OCI-LY7 (cell line): ENCODE measurements around the gene PPP1R37. TPM values are rescaled to one million over a fixed set of nuclear protein-coding genes. Genes with fewer than 3 reads are reported as not detected.

Experiments
- BruUV-seq: library from RNA; stranded (reverse); fragments of 400-500 nt; replicated peaks from 2 replicates; lab custom pipeline; 2021; lab: Mats Ljungman, UMichigan
- CTCF ChIA-PET: fragments of 300-600 bp; sonication (Branson Sonifier 250); formaldehyde crosslinking; loops from one replicate; lab custom pipeline; 2022; ENCODE audit warnings: antibody characterized with exemption; ENCODE audit not compliant: unreplicated experiment; lab: Charles Lee
- POLR2A ChIA-PET: fragments of 300-600 bp; sonication (Branson Sonifier 250); formaldehyde crosslinking; loops from one replicate; lab custom pipeline; 2022; ENCODE audit warnings: antibody characterized with exemption; lab: Charles Lee
- DNase-seq: peaks from one replicate; pipeline ENCODE4 v3.0.0-alpha.2; 2015; ENCODE audit warnings: low spot score
- H2AFZ ChIP-seq: fragments of 200-600 bp; sonication (generic), shearing (Covaris generic); 2 replicates; pipeline ENCODE4 v1.6.1; 2014; ENCODE audit warnings: mild to moderate bottlenecking, antibody characterized with exemption, low read length, moderate library complexity
- H3K27ac ChIP-seq: fragments of 200-600 bp; sonication (generic); 2 replicates; pipeline ENCODE4 v1.5.1; 2014; ENCODE audit warnings: mixed run types, low read depth, mild to moderate bottlenecking, moderate library complexity, low read length, inconsistent platforms; ENCODE audit not compliant: poor library complexity, severe bottlenecking
- H3K36me3 ChIP-seq: fragments of 200-600 bp; sonication (generic); 2 replicates; pipeline ENCODE4 v1.6.1; 2014; ENCODE audit warnings: mild to moderate bottlenecking, antibody characterized with exemption, low read length, moderate library complexity, mixed read lengths; ENCODE audit not compliant: insufficient read depth
- H3K4me1 ChIP-seq: fragments of 200-600 bp; sonication (generic); 2 replicates; pipeline ENCODE4 v1.5.1; 2014; ENCODE audit warnings: mild to moderate bottlenecking, low read length; ENCODE audit not compliant: insufficient read depth, poor library complexity, severe bottlenecking
- H3K4me2 ChIP-seq: fragments of 200-600 bp; sonication (generic); 2 replicates; pipeline ENCODE4 v1.6.1; 2014; ENCODE audit warnings: mild to moderate bottlenecking, low read length
- H3K4me3 ChIP-seq: fragments of 200-600 bp; sonication (generic); 2 replicates; pipeline ENCODE4 v1.5.1; 2014; ENCODE audit warnings: mild to moderate bottlenecking, low read depth, low read length; ENCODE audit not compliant: poor library complexity, severe bottlenecking
- H3K79me2 ChIP-seq: fragments of 200-600 bp; sonication (generic); 2 replicates; pipeline ENCODE4 v1.6.1; 2016; ENCODE audit warnings: low read depth, mild to moderate bottlenecking, low read length, moderate library complexity, mixed read lengths; ENCODE audit not compliant: insufficient read depth
- H3K9me2 ChIP-seq: fragments of 200-600 bp; sonication (generic); 2 replicates; pipeline ENCODE4 v1.6.1; 2016; ENCODE audit warnings: mild to moderate bottlenecking, low read length, mixed read lengths; ENCODE audit not compliant: insufficient read depth
- H3K9me3 ChIP-seq: fragments of 200-600 bp; sonication (generic); 2 replicates; pipeline ENCODE4 v1.6.1; 2014; ENCODE audit warnings: mild to moderate bottlenecking, mixed run types, low read length, mixed read lengths
- H4K20me1 ChIP-seq: fragments of 200-600 bp; sonication (generic); 2 replicates; pipeline ENCODE4 v1.6.1; 2014; ENCODE audit warnings: mild to moderate bottlenecking, antibody characterized with exemption, low read length, moderate library complexity, mixed read lengths; ENCODE audit not compliant: insufficient read depth
- CTCF ChIP-seq: fragments of 200-600 bp; sonication (generic); conservative IDR thresholded peaks from 2 replicates; pipeline ENCODE4 v1.5.1; 2014; ENCODE audit warnings: mild to moderate bottlenecking, antibody characterized with exemption, low read length, moderate library complexity, mixed read lengths
- EZH2phosphoT487 ChIP-seq: fragments of 200-600 bp; sonication (generic); IDR thresholded peaks from 2 replicates; pipeline ENCODE4 v1.6.1; 2018; ENCODE audit warnings: low read depth, borderline replicate concordance, mild to moderate bottlenecking, mixed run types, antibody characterized with exemption, low read length, moderate library complexity, mixed read lengths
- intact Hi-C: fragments of 100-400 bp; cut with micrococcal nuclease; formaldehyde crosslinking; loops from one replicate; pipeline ENCODE4 v1.10.0; 2022; ENCODE audit not compliant: unreplicated experiment
- total RNA-seq, 2 experiments: library from RNA; depleted of rRNA in 1 of 2; stranded (reverse); fragments of >200 nt in 1 of 2; shearing (Covaris generic) in 1 of 2; gene quantifications; 2 replicates each; pipeline ENCODE4 v1.2.3, GENCODE V29; 2014 to 2022

Gene PPP1R37
- total RNA-seq, 2 experiments from 2014 or later, result 24.7 to 48.6 TPM

GRCh38 chr19:45141203-45141900, 48.4 kb downstream of the PPP1R37 start:
- Histone ChIP-seq H3K4me2 (no peak overlapping the region), H3K4me3 (no peak overlapping the region), H3K9me3 (no peaks in the 10 kb centered on the region), H4K20me1 (no peaks in the 10 kb centered on the region), H3K9me2 (no peaks in the 10 kb centered on the region), H3K79me2 (peaks cover 17% of the 10 kb centered on the region; the same call in 1 of the 2 replicates), H2AFZ (no peak overlapping the region), H3K36me3 (peaks cover 41% of the 10 kb centered on the region), H3K4me1 (peaks cover 35% of the 10 kb centered on the region), H3K27ac (no peak overlapping the region)
- TF ChIP-seq EZH2phosphoT487 (no peak), CTCF (no peak)
- no TSS peak for BruUV-seq
- CTCF ChIA-PET, result no interaction called here
- intact Hi-C loops, result no loop called here
- no peak for DNase-seq
- POLR2A ChIA-PET, result no interaction called here

GRCh38 chr19:45142016-45142725, 49.2 kb downstream of the PPP1R37 start:
- no peaks in the 10 kb centered on the region for H3K9me2 ChIP-seq
- no peak overlapping the region for H3K27ac ChIP-seq
- peaks cover 28% of the 10 kb centered on the region for H3K4me1 ChIP-seq
- DNase-seq, result no peak
- H2AFZ ChIP-seq, result no peak overlapping the region
- H3K9me3 ChIP-seq, result no peaks in the 10 kb centered on the region
- no TSS peak for BruUV-seq
- H3K36me3 ChIP-seq, result peaks cover 44% of the 10 kb centered on the region
- H3K4me2 ChIP-seq, result no peak overlapping the region
- intact Hi-C loops, result no loop called here
- H4K20me1 ChIP-seq, result no peaks in the 10 kb centered on the region
- no peak overlapping the region for H3K4me3 ChIP-seq
- H3K79me2 ChIP-seq, result peaks cover 16% of the 10 kb centered on the region; the same call in 1 of the 2 replicates
- POLR2A ChIA-PET, result no interaction called here
- no peak for TF ChIP-seq EZH2phosphoT487
- no peak for TF ChIP-seq CTCF
- CTCF ChIA-PET, result no interaction called here

GRCh38 chr19:45142726-45143110, 49.7 kb downstream of the PPP1R37 start:
- no peak for DNase-seq
- no peaks in the 10 kb centered on the region for H4K20me1 ChIP-seq
- no peaks in the 10 kb centered on the region for H3K9me3 ChIP-seq
- ChIA-PET CTCF (no interaction called here), POLR2A (no interaction called here)
- peaks cover 16% of the 10 kb centered on the region; the same call in 1 of the 2 replicates for H3K79me2 ChIP-seq
- TF ChIP-seq EZH2phosphoT487, result no peak
- no peak for TF ChIP-seq CTCF
- H3K4me1 ChIP-seq, result peaks cover 23% of the 10 kb centered on the region
- H3K9me2 ChIP-seq, result no peaks in the 10 kb centered on the region
- peaks cover 44% of the 10 kb centered on the region for H3K36me3 ChIP-seq
- H3K27ac ChIP-seq, result no peak overlapping the region
- H3K4me2 ChIP-seq, result no peak overlapping the region
- H3K4me3 ChIP-seq, result no peak overlapping the region
- H2AFZ ChIP-seq, result no peak overlapping the region
- intact Hi-C loops, result no loop called here
- BruUV-seq, result no TSS peak
